ENCODE data around the gene PKDCC. TPM values are rescaled to one million over a fixed set of nuclear protein-coding genes. Genes with fewer than 3 reads are reported as not detected.

The PKDCC gene
- total and polyA plus RNA-seq, 2 of the 8 experiments (the other 6 are each of a cell fraction or from before 2014, with no cell fraction given): 49.9 to 80.1 TPM

DNA sequence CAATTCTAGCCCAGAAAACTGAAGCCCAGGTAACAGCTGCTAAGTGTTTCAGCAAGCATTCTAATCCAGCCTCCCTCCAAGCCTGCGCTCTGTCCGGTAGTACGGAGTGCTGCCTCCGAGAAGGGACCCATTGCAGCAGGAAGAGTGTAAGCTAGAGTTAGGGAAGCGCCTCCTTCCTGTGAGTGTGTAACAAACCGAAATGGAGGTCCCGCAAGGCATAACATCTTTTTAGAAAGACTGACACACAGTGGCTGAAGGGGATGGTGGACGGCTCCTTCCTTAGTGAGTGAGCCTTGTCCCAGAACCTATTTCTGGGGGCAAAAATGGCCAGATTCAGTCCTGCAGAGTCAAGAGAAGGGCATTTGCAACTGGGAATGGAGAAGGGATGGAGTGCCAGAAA is 12.2 kb downstream of the PKDCC start:
- H2BK12ac ChIP-seq (ENCODE audit: low read depth, low read length): no peak overlapping the region; the same call in 1 of the 2 replicates
- H4K20me1 ChIP-seq (replicated peaks in 1 of 2; ENCODE audit: control insufficient read depth in 1 of 2, insufficient read depth in 2 of 2, low read length in 2 of 2): peaks cover 0 to 2% of the 10 kb centered on the region in 2 experiments
- no peak overlapping the region for H3K4me2 ChIP-seq (ENCODE audit: insufficient read depth in 1 of 2, low read depth in 2 of 2, low read length in 2 of 2)
- no peak overlapping the region for H2BK15ac ChIP-seq (ENCODE audit: low read length)
- H3K4me1 ChIP-seq (replicated peaks in 1 of 4; ENCODE audit: control insufficient read depth in 3 of 4, insufficient read depth in 4 of 4, low read length in 3 of 4): peaks cover 0 to 4% (median 1%) of the 10 kb centered on the region in 4 experiments; a peak in 4 of 7 replicates
- no peak overlapping the region for H4K5ac ChIP-seq (ENCODE audit: insufficient read length, low read depth, low read length)
- H2BK120ac ChIP-seq (replicated peaks; ENCODE audit: low read depth, low read length): no peak overlapping the region
- H3K18ac ChIP-seq (ENCODE audit: extremely low read depth, low read length): no peak overlapping the region
- H3K27ac ChIP-seq (ENCODE audit: low read depth, low read length): no peak overlapping the region
- no peak overlapping the region for H2AFZ ChIP-seq (ENCODE audit: low read length)
- ChIA-PET CTCF (ENCODE audit: partially characterized antibody) (interaction anchor here (0.8 to 12.5 kb wide), 3 partner anchors 11 to 190 kb away, joined by 3 to 157 read pairs (median 6); no protein-coding TSS in a partner anchor), POLR2A (ENCODE audit: partially characterized antibody) (no interaction called here)
- no peaks in the 10 kb centered on the region; a peak in 1 of 7 replicates for H3K27me3 ChIP-seq (replicated peaks in 1 of 4; ENCODE audit: control insufficient read depth in 3 of 4, extremely low read depth in 1 of 4, insufficient read depth in 3 of 4, low read length in 3 of 4)
- H3K4me3 ChIP-seq (ENCODE audit: extremely low read depth in 1 of 4, insufficient read depth in 2 of 4, low read depth in 3 of 4, low read length in 4 of 4): no peak overlapping the region
- TF ChIP-seq EGR1 (IDR thresholded peaks at IDR 0.05; ENCODE audit: borderline replicate concordance, low read depth, low read length): no peak
- no peak for TF ChIP-seq EP300 (IDR thresholded peaks at IDR 0.05; ENCODE audit: borderline replicate concordance in 1 of 2, low read depth in 2 of 2, low read length in 2 of 2)
- TF ChIP-seq GTF2F1 (IDR thresholded peaks at IDR 0.05; ENCODE audit: borderline replicate concordance, low read depth, low read length): no peak
- TF ChIP-seq RAD21 (IDR thresholded peaks at IDR 0.05 in 1 of 2, conservative IDR thresholded peaks at IDR 0.05 in 1 of 2; ENCODE audit: low read depth in 2 of 2, low read length in 2 of 2): peak; percentile 12 to 27; a peak in 1 of 4 replicates
- no peak for TF ChIP-seq SP4 (IDR thresholded peaks at IDR 0.05; ENCODE audit: low read length)
- no peak for TF ChIP-seq KDM4A (IDR thresholded peaks at IDR 0.05; ENCODE audit: low read depth, low read length, severe bottlenecking)
- H3K56ac ChIP-seq (replicated peaks; ENCODE audit: insufficient read length, low read depth, low read length): no peak overlapping the region
- no peak overlapping the region for H4K8ac ChIP-seq (ENCODE audit: extremely low read depth, insufficient read depth, low read length)
- H3K23ac ChIP-seq (ENCODE audit: insufficient read length): no peak overlapping the region
- 0 out of 2 replicates have a peak, but pooled peaks cover 2% of the 10 kb centered on the region for H3K23me2 ChIP-seq (ENCODE audit: low read depth, low read length)
- peaks cover 6 to 47% (median 25%) of the 10 kb centered on the region in 4 experiments; a peak in 7 of 8 replicates for H3K36me3 ChIP-seq (ENCODE audit: control insufficient read depth in 2 of 4, insufficient read depth in 4 of 4, low read length in 3 of 4)
- DNase-seq (ENCODE audit: low read depth in 1 of 2, low spot score in 2 of 2): no peak
- H3K79me2 ChIP-seq (ENCODE audit: control insufficient read depth in 1 of 2, insufficient read depth in 2 of 2, low read length in 2 of 2): no peaks in the 10 kb centered on the region
- no peak overlapping the region for H2AK5ac ChIP-seq (ENCODE audit: low read depth, low read length)
- FAIRE-seq: no peak
- H3K9ac ChIP-seq (replicated peaks in 1 of 4; ENCODE audit: extremely low read depth in 1 of 4, low read depth in 3 of 4, low read length in 3 of 4): no peak overlapping the region
- no peak overlapping the region for H4K91ac ChIP-seq (replicated peaks; ENCODE audit: insufficient read length, low read length)
- H2BK20ac ChIP-seq (ENCODE audit: low read length): no peak overlapping the region
- H3K9me3 ChIP-seq (ENCODE audit: insufficient read depth in 2 of 2, low read depth in 1 of 2, low read length in 1 of 2): no peaks in the 10 kb centered on the region
- no peak overlapping the region for H3K4ac ChIP-seq (replicated peaks; ENCODE audit: insufficient read length, low read depth, low read length)
- no peak overlapping the region for H3K14ac ChIP-seq (ENCODE audit: insufficient read length)
- H2BK5ac ChIP-seq (ENCODE audit: low read depth, low read length): no peak overlapping the region
- H3K79me1 ChIP-seq (ENCODE audit: low read depth, low read length): no peaks in the 10 kb centered on the region
- 90% methylated on average over 8 of the region's 8 CpGs; no CpG with 5 or more reads in 1 of the 2 experiments for WGBS, 2 experiments (ENCODE audit: extremely low coverage in 1 of 2, insufficient coverage in 1 of 2, insufficient read length in 1 of 2, insufficient replicate concordance in 2 of 2, low coverage in 1 of 2, low lambda C conversion rate in 2 of 2, missing lambda C conversion rate in 1 of 2)
